ENCODE measurements around the gene SELPLG. TPM values are rescaled to one million over a fixed set of nuclear protein-coding genes. Genes with fewer than 3 reads are reported as not detected.
A peak's percentile ranks its signal among the peaks of the same experiment; 100 is the strongest.

Gene SELPLG
- total and polyA plus RNA-seq, 3 experiments from 2014 or later, result 37.0 to 760 (median 37.7) TPM

GRCh38 chr12:108572166-108572790 lies 61.4 kb downstream of the SELPLG start:
- peaks cover 14% of the 10 kb centered on the region for H3K36me3 ChIP-seq (ENCODE audit: insufficient read depth, low read length)
- Mint-ChIP-seq H3K4me3 (no peak overlapping the region), H3K4me1 (peaks cover 25 to 73% (median 64%) of the 10 kb centered on the region in 3 donors), H3K27me3 (no peaks in the 10 kb centered on the region), H3K27ac (peak overlapping the region; percentile 2 to 84 (median 47)), H3K36me3 (peaks cover 7 to 31% (median 8%) of the 10 kb centered on the region in 3 donors), H3K9me3 (no peaks in the 10 kb centered on the region)
- CTCF ChIA-PET, result interaction anchor here (18.3 kb wide), 1 partner anchor 46 kb away, joined by 206 read pairs; no protein-coding TSS in a partner anchor
- peaks cover 53% of the 10 kb centered on the region for H3K4me1 ChIP-seq (ENCODE audit: insufficient read depth, low read length)
- POLR2A ChIA-PET, result no interaction called here
- no peak overlapping the region for H3K4me3 ChIP-seq (ENCODE audit: low read length)
- no peaks in the 10 kb centered on the region for H3K27me3 ChIP-seq (ENCODE audit: insufficient read depth, low read length, poor library complexity, severe bottlenecking)
- DNase-seq, result no peak
- no peaks in the 10 kb centered on the region for H3K9me3 ChIP-seq (ENCODE audit: low read length)
- H3K27ac ChIP-seq (ENCODE audit: low read depth, low read length), result no peak overlapping the region

Other genes with a start within 250 kb of the SELPLG start
- gene FICD, start 118.6 kb downstream of the SELPLG start, total RNA-seq, result 1 to 10 TPM; 5.8 to 5.9 TPM
- 5.2 TPM for gene FICD, start 118.6 kb downstream of the SELPLG start, polyA plus RNA-seq
- 10 to 100 TPM; 82.4 to 82.7 TPM for gene SART3, start 72.7 kb downstream of the SELPLG start, total RNA-seq
- 40.1 TPM for gene SART3, start 72.7 kb downstream of the SELPLG start, polyA plus RNA-seq
- 100 to 1,000 TPM; 113 to 116 TPM for gene ISCU, start 71.3 kb downstream of the SELPLG start, total RNA-seq
- gene ISCU, start 71.3 kb downstream of the SELPLG start, polyA plus RNA-seq, result 302 TPM
- gene TMEM119, start 35.8 kb downstream of the SELPLG start, total RNA-seq, result not detected
- gene TMEM119, start 35.8 kb downstream of the SELPLG start, polyA plus RNA-seq, result 0.66 TPM
- 10 to 100 TPM; 45.8 to 49.1 TPM for gene CORO1C, start 97.6 kb upstream of the SELPLG start, total RNA-seq
- gene CORO1C, start 97.6 kb upstream of the SELPLG start, polyA plus RNA-seq, result 10.5 TPM
- 10 to 100 TPM; 38.4 to 42.4 TPM for gene SSH1, start 223.7 kb upstream of the SELPLG start, total RNA-seq
- gene SSH1, start 223.7 kb upstream of the SELPLG start, polyA plus RNA-seq, result 12.0 TPM
- not detected for gene DAO, start 246.2 kb upstream of the SELPLG start, total RNA-seq
- not detected for gene DAO, start 246.2 kb upstream of the SELPLG start, polyA plus RNA-seq

Measured in CD8-positive, alpha-beta memory T cell (primary cell).